HS-5 (cell line): Measurements from ENCODE around the gene BLOC1S1.

ENCODE experiments used
- DNase-seq: peaks from one replicate; pipeline ENCODE4 v3.0.0-alpha.2; 2012; ENCODE audit warnings: low read depth

BLOC1S1 gene

GRCh38 chr12:55711786-55712553, 3.9 kb upstream of the BLOC1S1 start:
- no peak for DNase-seq

- DNase-seq, result no peak
Measured at GRCh38 chr12:55712700-55713415, 3.0 kb upstream of the BLOC1S1 start.

GRCh38 chr12:55713721-55714120, 2.1 kb upstream of the BLOC1S1 start:
- peak; percentile 91 for DNase-seq

GRCh38 chr12:55715169-55715764, 579 bp upstream of the BLOC1S1 start:
- DNase-seq, result no peak

- no peak for DNase-seq
Measured at GRCh38 chr12:55716582-55716957, 724 bp downstream of the BLOC1S1 start.

GRCh38 chr12:55717011-55718007, 1.5 kb downstream of the BLOC1S1 start:
- DNase-seq, result no peak

- DNase-seq, result no peak
Measured at GRCh38 chr12:55718015-55718414, 2.2 kb downstream of the BLOC1S1 start.

GRCh38 chr12:55718624-55719275, 2.9 kb downstream of the BLOC1S1 start:
- no peak for DNase-seq

- no peak for DNase-seq
Measured at GRCh38 chr12:55719371-55719770, 3.5 kb downstream of the BLOC1S1 start.

GRCh38 chr12:55720071-55720564, 4.3 kb downstream of the BLOC1S1 start, which contains the start of gene RDH5:
RDH5 (plus strand) TSS chr12:55720393; CDS start chr12:55721185, 792 bp downstream.
- no peak for DNase-seq

GRCh38 chr12:55720894-55721444, 5.1 kb downstream of the BLOC1S1 start:
- peak; percentile 97 for DNase-seq

GRCh38 chr12:55721601-55722213, 5.9 kb downstream of the BLOC1S1 start:
- no peak for DNase-seq

- no peak for DNase-seq
Measured at GRCh38 chr12:55722948-55723347, 7.1 kb downstream of the BLOC1S1 start.

- DNase-seq, result no peak
Measured at GRCh38 chr12:55723516-55724225, 7.8 kb downstream of the BLOC1S1 start.

GRCh38 chr12:55724226-55724939, 8.5 kb downstream of the BLOC1S1 start:
- no peak for DNase-seq

- no peak for DNase-seq
Measured at GRCh38 chr12:55724940-55725309, 9.1 kb downstream of the BLOC1S1 start.

- no peak for DNase-seq
Measured at GRCh38 chr12:55725556-55725955, 9.7 kb downstream of the BLOC1S1 start.

- no peak for DNase-seq
Measured at GRCh38 chr12:55726971-55727370, 11.1 kb downstream of the BLOC1S1 start.

GRCh38 chr12:55727643-55728185, 11.9 kb downstream of the BLOC1S1 start:
- DNase-seq, result no peak
